SJSA1 (cell line): ENCODE measurements around the gene FOXL1. TPM values are rescaled to one million over a fixed set of nuclear protein-coding genes. Genes with fewer than 3 reads are reported as not detected.

Source experiments
- DNase-seq, 2 experiments: peaks; one replicate each; pipeline ENCODE4 v3.0.0-alpha.2; 2015 to 2020; ENCODE audit warnings: low spot score in 2 of 2, low read depth in 1 of 2
- H3K27ac ChIP-seq: fragments of 250-450 bp; sonication (Bioruptor Pico); 2 replicates; pipeline ENCODE4 v1.5.1; 2020; ENCODE audit warnings: mild to moderate bottlenecking, moderate library complexity
- H3K27me3 ChIP-seq: fragments of 250-450 bp; sonication (Bioruptor Pico); replicated peaks from 2 replicates; pipeline ENCODE4 v1.5.1; 2020; ENCODE audit warnings: mild to moderate bottlenecking, moderate library complexity
- H3K36me3 ChIP-seq: fragments of 250-450 bp; sonication (Bioruptor Pico); 2 replicates; pipeline ENCODE4 v1.5.1; 2020; ENCODE audit warnings: mild to moderate bottlenecking
- H3K4me1 ChIP-seq: fragments of 250-450 bp; sonication (Bioruptor Pico); replicated peaks from 2 replicates; pipeline ENCODE4 v1.6.1; 2021; ENCODE audit warnings: mild to moderate bottlenecking
- H3K4me3 ChIP-seq: fragments of 250-450 bp; sonication (Bioruptor Pico); 2 replicates; pipeline ENCODE4 v1.5.1; 2020; ENCODE audit warnings: mild to moderate bottlenecking
- H3K9me3 ChIP-seq: fragments of 250-450 bp; sonication (Bioruptor Pico); replicated peaks from 2 replicates; pipeline ENCODE4 v1.5.1; 2020; ENCODE audit warnings: mild to moderate bottlenecking
- total RNA-seq: library from RNA; depleted of rRNA; stranded (reverse); fragments of >200 nt; shearing (Covaris generic); gene quantifications from 2 replicates; pipeline ENCODE4 v1.2.3, GENCODE V29; 2014; rRNA removed

FOXL1 gene
- total RNA-seq, 1 experiment from 2014 or later: 43.2 TPM

DNA sequence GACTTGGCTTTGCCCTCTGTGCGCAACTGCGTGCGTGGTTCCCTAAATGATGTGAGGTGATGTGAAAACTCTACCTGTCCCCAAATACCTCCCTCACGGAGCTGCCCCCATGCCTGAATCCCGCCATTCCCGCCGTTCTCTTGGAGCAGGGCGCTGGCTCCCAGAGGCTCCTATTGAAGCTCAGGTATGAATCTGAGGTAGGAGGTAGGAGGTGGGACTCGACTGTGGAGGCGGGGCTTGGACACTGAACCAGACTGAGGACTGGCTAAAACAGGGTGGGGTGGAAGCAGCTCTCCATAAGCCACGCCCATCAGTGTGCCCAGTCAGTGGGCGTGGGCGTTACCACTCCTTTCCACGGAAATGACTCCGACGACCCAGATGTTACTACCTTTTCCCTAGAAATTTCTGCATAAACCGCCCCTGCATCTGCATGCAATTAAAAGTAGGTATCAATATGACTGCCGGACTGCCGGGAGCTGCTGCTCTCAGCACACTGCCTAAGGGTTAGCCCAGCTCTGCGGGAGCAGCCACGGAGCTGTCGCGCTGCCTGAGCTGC lies 41.0 kb downstream of the FOXL1 start:
- Histone ChIP-seq H3K9me3 (no peaks in the 10 kb centered on the region), H3K36me3 (no peaks in the 10 kb centered on the region), H3K4me1 (peaks cover 12% of the 10 kb centered on the region), H3K4me3 (peak overlapping the region; percentile 45), H3K27ac (no peak overlapping the region), H3K27me3 (no peaks in the 10 kb centered on the region)
- DNase-seq: peak; percentile 57 to 75

DNA sequence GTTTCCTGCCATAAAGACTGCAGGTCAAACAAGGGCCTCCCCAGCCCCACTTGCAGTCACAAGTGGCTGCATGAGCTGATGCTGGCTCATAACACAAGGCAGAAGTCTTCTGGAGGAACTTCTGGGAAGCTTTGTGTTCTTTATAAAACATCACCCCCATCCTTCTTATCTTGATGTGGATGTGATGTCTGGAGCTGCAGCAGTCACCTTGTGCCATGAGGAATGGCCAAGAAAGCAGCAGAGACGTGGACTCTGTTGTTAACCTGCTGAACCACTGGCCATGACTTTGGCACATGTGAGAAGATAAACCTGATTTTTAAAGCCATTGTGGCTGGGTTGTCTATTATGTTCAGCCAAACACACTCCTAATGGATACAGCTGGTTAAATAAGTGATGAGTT lies 41.8 kb downstream of the FOXL1 start:
- DNase-seq: no peak
- Histone ChIP-seq H3K36me3 (no peaks in the 10 kb centered on the region), H3K27me3 (no peaks in the 10 kb centered on the region), H3K4me1 (peaks cover 12% of the 10 kb centered on the region), H3K27ac (no peak overlapping the region), H3K4me3 (no peak overlapping the region), H3K9me3 (no peaks in the 10 kb centered on the region)

DNA sequence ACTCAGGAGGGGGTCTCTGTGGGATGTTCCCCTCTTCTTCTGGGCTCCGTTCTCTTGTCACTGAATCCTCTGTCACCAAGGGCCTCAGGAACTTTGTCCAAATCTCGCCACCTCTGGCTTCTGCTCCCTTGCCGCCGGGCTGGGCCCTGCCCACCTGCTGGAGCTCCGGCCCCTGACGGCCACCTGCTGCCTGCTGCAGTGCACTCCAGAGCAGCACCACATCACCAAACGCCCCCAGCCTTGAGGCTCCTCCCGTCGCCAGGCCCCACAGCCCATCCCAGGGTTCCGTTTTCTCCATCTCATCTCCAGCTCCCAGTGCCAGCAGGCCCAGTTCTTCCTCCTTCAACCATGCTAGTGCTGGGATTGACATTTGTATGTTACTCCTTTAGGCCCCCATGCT lies 43.6 kb downstream of the FOXL1 start:
- H3K27me3 ChIP-seq: no peaks in the 10 kb centered on the region
- H3K9me3 ChIP-seq: no peaks in the 10 kb centered on the region
- peak in 1 of 2 experiments; percentile 39 for DNase-seq
- no peak overlapping the region for H3K27ac ChIP-seq
- H3K4me3 ChIP-seq: no peak overlapping the region
- H3K4me1 ChIP-seq: peaks cover 12% of the 10 kb centered on the region
- H3K36me3 ChIP-seq: no peaks in the 10 kb centered on the region

DNA sequence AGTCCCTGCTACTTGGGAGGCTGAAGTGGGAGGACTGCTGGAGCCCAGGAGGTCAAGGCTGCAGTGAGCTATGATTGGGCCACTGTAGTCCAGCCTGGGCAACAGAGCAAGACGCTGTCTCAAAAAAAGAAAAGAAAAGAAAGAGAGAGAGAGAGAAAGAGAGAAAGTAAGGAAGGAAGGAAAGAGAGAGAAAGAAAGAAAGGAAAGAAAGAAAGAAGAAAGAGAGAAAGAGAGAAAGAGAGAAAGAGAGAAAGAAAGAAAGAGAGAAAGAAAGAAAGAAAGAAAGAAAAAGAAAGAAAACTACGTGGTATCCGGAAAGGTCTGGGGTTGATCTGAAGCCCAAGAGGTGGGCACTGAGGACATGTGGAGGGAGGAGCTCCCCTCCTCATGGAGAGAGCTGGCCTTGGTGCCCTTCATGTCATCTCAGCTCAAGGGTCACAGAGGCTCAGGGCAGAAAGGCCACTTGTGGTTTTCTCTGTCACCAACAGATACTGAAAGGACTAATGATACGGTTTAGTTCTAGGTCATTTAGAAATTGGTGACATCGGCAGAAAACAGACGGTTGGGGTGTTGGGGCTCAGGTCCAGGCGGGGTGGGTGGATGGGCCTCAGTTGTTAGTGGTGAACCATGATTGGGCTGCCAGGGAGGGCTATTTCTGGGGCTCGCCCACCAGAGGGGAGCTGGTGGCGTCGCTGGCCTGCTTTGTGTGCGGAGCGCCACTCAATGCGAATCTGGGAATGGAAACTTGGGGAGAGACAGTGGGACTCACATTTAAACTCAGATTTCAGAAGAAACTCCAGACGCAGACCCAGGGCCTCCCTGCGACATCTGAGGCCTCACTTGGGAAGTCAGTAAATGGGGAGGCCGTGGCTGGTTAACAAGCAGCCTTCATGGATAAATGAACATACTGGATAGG lies 44.6 kb downstream of the FOXL1 start:
- no peak overlapping the region for H3K4me3 ChIP-seq
- no peaks in the 10 kb centered on the region for H3K27me3 ChIP-seq
- no peaks in the 10 kb centered on the region for H3K9me3 ChIP-seq
- H3K4me1 ChIP-seq: peaks cover 9% of the 10 kb centered on the region
- DNase-seq: peak in 1 of 2 experiments; percentile 27
- H3K27ac ChIP-seq: no peak overlapping the region
- H3K36me3 ChIP-seq: no peaks in the 10 kb centered on the region

DNA sequence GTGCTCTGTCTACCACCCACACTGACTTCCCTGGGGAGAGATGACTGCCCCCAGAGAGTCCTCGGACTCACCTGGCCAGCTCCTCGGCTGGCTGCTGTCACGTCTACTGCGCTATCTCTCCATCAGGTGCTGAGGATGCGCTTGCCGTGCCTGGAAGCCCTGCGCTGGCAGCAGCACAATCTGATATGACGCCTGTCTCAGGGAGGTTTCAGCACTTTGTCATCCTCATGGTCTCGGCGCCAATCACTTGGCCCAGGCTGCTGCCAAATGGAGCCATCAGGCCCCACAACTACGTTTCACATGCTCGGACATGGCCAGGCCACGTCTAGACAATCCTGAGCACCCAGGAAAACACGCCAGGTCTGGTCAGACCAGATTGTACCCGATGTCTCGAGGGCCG lies 46.7 kb downstream of the FOXL1 start:
- H3K36me3 ChIP-seq: no peaks in the 10 kb centered on the region
- no peak overlapping the region for H3K4me3 ChIP-seq
- peaks cover under 1% of the 10 kb centered on the region for H3K4me1 ChIP-seq
- DNase-seq: peak in 1 of 2 experiments; percentile 31
- no peaks in the 10 kb centered on the region for H3K27me3 ChIP-seq
- no peaks in the 10 kb centered on the region for H3K9me3 ChIP-seq
- no peak overlapping the region for H3K27ac ChIP-seq

DNA sequence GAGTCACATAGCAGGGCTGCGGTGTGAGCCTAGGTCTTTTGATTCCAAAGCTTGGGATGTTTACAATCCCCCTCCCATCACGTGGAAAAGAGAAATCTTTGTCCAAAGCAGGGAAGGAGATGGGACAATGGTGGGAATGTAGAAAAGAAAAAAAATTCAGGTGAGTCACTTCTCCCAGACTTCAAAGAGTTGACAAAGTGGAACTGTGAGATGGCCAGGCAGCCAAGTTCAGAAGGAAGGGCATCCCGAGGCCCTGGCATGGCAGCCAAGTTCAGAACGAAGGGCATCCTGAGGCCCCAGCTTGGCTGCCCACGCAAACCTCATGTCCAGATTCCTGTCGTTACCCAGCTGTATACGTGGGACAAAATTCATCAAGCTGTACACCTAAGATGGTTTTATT lies 47.5 kb downstream of the FOXL1 start:
- H3K27me3 ChIP-seq: no peaks in the 10 kb centered on the region
- H3K27ac ChIP-seq: no peak overlapping the region
- DNase-seq: peak in 1 of 2 experiments; percentile 20
- H3K4me1 ChIP-seq: peaks cover 8% of the 10 kb centered on the region
- no peak overlapping the region for H3K4me3 ChIP-seq
- H3K36me3 ChIP-seq: no peaks in the 10 kb centered on the region
- no peaks in the 10 kb centered on the region for H3K9me3 ChIP-seq

DNA sequence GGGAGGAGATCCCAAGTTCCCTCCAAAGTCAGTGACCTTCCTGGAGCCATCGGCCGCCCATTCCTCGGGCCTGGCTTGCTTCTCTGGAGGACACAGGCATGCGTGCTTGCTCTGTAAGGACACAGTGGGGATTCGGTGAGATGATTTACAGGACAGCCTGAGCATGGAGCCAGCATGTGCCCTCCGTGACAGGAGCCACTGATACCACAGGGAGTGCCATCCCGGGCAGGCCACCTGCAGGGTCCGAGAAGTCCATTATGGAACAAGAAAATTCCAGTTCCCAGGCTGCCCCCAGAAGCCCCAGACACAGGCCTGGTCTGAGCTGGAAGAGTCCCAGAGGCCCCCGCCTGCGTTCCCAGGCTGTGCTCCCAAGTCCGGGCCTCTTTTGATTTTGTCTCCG lies 47.9 kb downstream of the FOXL1 start:
- H3K27ac ChIP-seq: no peak overlapping the region
- no peaks in the 10 kb centered on the region for H3K27me3 ChIP-seq
- no peaks in the 10 kb centered on the region for H3K36me3 ChIP-seq
- no peak overlapping the region for H3K4me3 ChIP-seq
- no peaks in the 10 kb centered on the region for H3K9me3 ChIP-seq
- H3K4me1 ChIP-seq: peaks cover 11% of the 10 kb centered on the region
- DNase-seq: peak in 1 of 2 experiments; percentile 31

DNA sequence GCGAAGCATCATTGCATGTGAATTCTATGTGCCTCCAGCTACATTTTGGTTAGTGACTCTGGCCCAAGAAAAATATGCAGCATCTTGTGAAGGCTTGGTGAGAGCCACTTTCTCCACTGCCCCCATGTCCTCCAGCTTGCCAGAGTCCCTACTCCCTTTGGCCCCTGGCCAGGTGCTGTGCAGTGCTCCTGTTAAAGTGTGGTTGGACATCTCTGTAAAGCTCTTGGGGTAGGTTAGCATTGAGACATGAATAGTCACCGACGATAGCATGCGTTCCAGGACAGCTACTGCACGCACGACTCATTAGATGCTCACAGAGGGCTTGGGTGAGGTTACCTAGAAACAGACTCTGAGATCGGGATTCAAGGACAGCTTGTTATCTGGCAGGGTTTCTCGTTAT lies 48.6 kb downstream of the FOXL1 start:
- Histone ChIP-seq H3K27ac (no peak overlapping the region), H3K4me3 (no peak overlapping the region), H3K4me1 (peaks cover 11% of the 10 kb centered on the region), H3K9me3 (no peaks in the 10 kb centered on the region), H3K36me3 (no peaks in the 10 kb centered on the region), H3K27me3 (no peaks in the 10 kb centered on the region)
- no peak for DNase-seq

DNA sequence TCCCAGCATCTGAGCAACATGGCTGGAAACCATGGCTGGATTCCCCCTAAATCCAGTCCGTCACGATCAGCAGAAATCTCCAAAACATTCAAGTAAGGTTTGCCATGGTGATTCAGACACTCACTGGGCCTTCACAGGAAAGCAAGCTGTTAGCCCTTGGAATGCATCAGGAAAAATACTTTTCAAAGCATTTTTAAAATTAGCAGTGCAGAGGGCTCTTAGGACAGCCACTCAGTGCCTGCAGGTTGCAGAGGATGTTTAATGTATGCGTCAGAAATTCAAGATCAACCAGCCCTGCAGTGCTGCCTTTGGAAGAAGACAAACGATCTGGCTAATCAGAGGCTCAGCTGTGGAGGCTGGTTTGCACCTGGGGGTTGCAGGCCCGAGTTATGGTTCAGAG lies 50.3 kb downstream of the FOXL1 start:
- DNase-seq: no peak
- no peaks in the 10 kb centered on the region for H3K27me3 ChIP-seq

DNA sequence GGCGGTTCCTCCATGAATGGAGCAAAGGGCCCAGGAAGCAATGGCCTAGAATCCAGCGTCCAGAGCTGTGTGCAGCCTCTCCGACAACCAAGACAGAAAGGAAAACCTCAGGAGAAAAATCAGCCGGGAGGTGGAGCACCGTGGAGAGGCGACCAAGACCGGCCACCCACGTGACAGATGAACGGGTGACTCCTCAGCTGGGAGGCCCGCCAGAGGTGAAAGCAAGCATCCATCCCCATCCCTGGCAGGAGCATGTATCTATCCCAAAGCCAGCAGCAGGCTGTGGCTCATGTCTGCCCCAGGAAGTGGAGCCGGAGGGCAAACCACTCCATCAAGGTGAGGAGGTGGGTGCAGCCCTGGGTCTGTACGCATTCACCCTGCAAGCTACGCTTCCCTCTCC lies 52.1 kb downstream of the FOXL1 start:
- DNase-seq: peak; percentile 33 to 61
- H3K4me3 ChIP-seq: no peak overlapping the region
- no peaks in the 10 kb centered on the region for H3K36me3 ChIP-seq
- no peaks in the 10 kb centered on the region for H3K27me3 ChIP-seq
- H3K27ac ChIP-seq: no peak overlapping the region
- H3K4me1 ChIP-seq: peaks cover 11% of the 10 kb centered on the region
- no peaks in the 10 kb centered on the region for H3K9me3 ChIP-seq

More for the DNA sequence above, 50.3 kb downstream of the FOXL1 start:
- Histone ChIP-seq H3K36me3 (no peaks in the 10 kb centered on the region), H3K4me1 (peaks cover 11% of the 10 kb centered on the region), H3K4me3 (no peak overlapping the region), H3K9me3 (no peaks in the 10 kb centered on the region), H3K27ac (no peak overlapping the region)

DNA sequence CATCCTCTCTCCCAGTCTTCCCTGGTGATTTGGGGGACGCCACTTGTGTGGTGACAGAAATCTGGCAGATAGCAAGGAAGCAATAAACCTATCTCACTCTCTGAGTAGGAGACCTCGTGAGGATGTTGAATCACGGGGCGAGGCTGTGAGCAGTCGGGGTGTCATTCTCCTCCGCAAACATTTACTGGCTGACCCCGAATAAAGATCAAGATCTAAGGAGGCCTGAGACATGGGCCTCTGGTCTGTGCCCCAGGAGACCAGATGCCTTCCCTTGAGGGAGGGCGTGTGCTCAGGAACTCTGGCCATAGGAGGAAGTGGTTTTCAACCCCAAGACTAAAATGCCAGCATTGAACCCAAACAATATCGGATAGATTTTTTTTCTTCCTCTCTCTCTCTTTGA lies 53.1 kb downstream of the FOXL1 start:
- Histone ChIP-seq H3K9me3 (no peaks in the 10 kb centered on the region), H3K27me3 (no peaks in the 10 kb centered on the region), H3K4me3 (no peak overlapping the region), H3K4me1 (peaks cover 11% of the 10 kb centered on the region), H3K27ac (no peak overlapping the region), H3K36me3 (no peaks in the 10 kb centered on the region)
- DNase-seq: no peak

Other genes starting within 250 kb of the FOXL1 start
- gene FOXF1, start 68.0 kb upstream of the FOXL1 start, total RNA-seq: 25.7 and 34.7 TPM in 2 replicates
- gene MTHFSD, start 23.3 kb upstream of the FOXL1 start, total RNA-seq: 9.4 and 11.7 TPM in 2 replicates
- 3.9 and 5.5 TPM in 2 replicates for gene FOXC2, start 11.7 kb upstream of the FOXL1 start, total RNA-seq